ENCODE results near the gene PSMG4.

DNA sequence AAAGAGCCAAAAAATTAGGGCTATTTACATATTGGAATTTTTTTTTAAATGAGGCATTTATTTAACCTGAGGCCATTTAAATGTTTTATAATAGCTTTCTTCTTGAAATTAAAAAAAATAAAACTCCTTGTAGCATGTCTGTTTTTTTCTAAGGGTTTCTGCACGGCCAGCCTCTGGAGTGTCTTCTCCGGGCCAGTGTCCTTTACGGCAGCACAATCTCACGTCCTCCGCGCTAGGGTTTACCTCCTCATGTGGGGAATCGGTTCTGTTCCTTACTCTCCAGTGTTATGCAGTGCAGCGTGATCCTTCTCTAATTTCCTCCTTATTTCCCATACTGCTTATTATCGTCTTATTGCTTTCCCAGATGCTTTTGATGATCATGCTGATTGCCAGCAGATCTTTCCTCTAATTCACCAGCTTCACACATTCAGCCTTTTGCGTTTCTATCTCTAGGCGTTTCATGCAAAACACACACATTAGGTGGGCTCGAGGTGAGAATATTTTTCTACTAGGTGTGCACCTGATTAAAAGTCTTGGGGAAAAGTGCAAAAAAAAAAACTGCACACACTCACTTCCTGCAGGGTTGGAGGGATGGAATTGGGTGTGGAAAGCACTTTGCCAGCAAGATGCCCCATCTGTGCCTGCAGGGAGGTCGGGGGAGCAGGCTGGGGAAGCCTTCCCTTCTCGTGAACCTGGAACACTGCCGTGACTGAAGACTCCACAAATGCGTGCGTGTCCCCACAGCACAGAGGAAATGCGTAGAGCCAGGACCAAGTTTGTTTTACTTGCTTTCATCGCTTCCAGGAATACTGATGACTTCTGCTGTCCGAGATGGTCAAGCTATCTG lies 56.1 kb downstream of the PSMG4 start:
- TF ChIP-seq, protein P1, sequence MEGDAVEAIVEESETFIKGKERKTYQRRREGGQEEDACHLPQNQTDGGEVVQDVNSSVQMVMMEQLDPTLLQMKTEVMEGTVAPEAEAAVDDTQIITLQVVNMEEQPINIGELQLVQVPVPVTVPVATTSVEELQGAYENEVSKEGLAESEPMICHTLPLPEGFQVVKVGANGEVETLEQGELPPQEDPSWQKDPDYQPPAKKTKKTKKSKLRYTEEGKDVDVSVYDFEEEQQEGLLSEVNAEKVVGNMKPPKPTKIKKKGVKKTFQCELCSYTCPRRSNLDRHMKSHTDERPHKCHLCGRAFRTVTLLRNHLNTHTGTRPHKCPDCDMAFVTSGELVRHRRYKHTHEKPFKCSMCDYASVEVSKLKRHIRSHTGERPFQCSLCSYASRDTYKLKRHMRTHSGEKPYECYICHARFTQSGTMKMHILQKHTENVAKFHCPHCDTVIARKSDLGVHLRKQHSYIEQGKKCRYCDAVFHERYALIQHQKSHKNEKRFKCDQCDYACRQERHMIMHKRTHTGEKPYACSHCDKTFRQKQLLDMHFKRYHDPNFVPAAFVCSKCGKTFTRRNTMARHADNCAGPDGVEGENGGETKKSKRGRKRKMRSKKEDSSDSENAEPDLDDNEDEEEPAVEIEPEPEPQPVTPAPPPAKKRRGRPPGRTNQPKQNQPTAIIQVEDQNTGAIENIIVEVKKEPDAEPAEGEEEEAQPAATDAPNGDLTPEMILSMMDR (IDR thresholded peaks at IDR 0.05) = no peak
- no peak for TF ChIP-seq POLR2AphosphoS5 (IDR thresholded peaks at IDR 0.05)

All from transverse colon (tissue), 4 donors.